Stimulated activated naive B cell treated with anti-CD40 and anti-IgM and Interleukin-4, amounts not matched to agents 10 μg/mL and 1 μg/mL and 100 μg/mL, for 72 hours (primary cell): ENCODE data around the gene TMEFF2.

Source experiments
- ATAC-seq, 2 donors: fragments of 150-1000 bp; cut with Tn5 transposase; replicated peaks; 2 replicates each; pipeline ENCODE4 v1.10.0; 2021; ENCODE audit warnings: moderate library complexity in 1 of 2
- DNase-seq: peaks from one replicate; pipeline ENCODE4 v3.0.0; 2021
- H3K27ac Mint-ChIP-seq: one replicate; pipeline ENCODE4 v1.8.0; 2022; ENCODE audit warnings: mild to moderate bottlenecking, mixed read lengths
- H3K27me3 Mint-ChIP-seq, 2 donors: one replicate each; pipeline ENCODE4 v1.8.0; 2022; ENCODE audit warnings: mixed read lengths in 2 of 2
- H3K36me3 Mint-ChIP-seq, 2 donors: one replicate each; pipeline ENCODE4 v1.8.0; 2022; ENCODE audit warnings: mixed read lengths in 2 of 2, mild to moderate bottlenecking in 1 of 2
- H3K4me1 Mint-ChIP-seq, 2 donors: one replicate each; pipeline ENCODE4 v1.8.0; 2022; ENCODE audit warnings: mixed read lengths in 2 of 2, mild to moderate bottlenecking in 1 of 2
- H3K4me3 Mint-ChIP-seq, 2 donors: one replicate each; pipeline ENCODE4 v1.8.0; 2022; ENCODE audit warnings: mild to moderate bottlenecking in 2 of 2, mixed read lengths in 2 of 2, moderate library complexity in 1 of 2
- H3K9me3 Mint-ChIP-seq, 2 donors: one replicate each; pipeline ENCODE4 v1.8.0; 2022; ENCODE audit warnings: mixed read lengths in 2 of 2, mild to moderate bottlenecking in 1 of 2

Gene TMEFF2

DNA sequence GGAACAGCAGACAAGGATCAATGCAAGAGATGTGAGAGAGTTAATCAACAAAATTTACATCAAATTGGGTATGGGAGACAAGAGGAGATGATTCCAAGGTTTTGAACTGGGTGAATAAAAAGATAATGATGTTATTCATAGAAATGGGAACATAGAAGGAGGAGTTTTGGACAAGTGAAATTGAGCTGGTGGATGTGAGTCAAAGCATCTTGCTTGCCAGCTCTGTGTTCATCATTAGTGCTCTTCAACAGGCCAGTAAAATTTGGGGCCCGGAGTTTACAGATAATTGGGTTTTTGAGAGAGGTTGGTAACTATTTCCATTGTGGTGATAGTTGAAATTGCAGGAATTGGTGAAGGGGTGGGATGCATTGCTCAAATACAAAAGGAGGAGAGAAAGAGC is 277.9 kb downstream of the TMEFF2 start:
- Mint-ChIP-seq H3K4me3 (no peak overlapping the region), H3K36me3 (no peaks in the 10 kb centered on the region)
- DNase-seq, result no peak

GRCh38 chr2:191915750-191916149 is 279.0 kb downstream of the TMEFF2 start:
- Mint-ChIP-seq H3K9me3 (no peaks in the 10 kb centered on the region), H3K27me3 (peaks cover 0 to 6% of the 10 kb centered on the region in 2 donors), H3K36me3 (no peaks in the 10 kb centered on the region), H3K27ac (no peak overlapping the region), H3K4me1 (no peaks in the 10 kb centered on the region), H3K4me3 (no peak overlapping the region)
- no peak for ATAC-seq
- DNase-seq, result no peak

More for the DNA sequence above, 277.9 kb downstream of the TMEFF2 start:
- Mint-ChIP-seq H3K27me3 (peaks cover 0 to 6% of the 10 kb centered on the region in 2 donors), H3K4me1 (no peaks in the 10 kb centered on the region), H3K27ac (no peak overlapping the region), H3K9me3 (no peaks in the 10 kb centered on the region)
- ATAC-seq, result no peak

- Mint-ChIP-seq H3K9me3 (no peaks in the 10 kb centered on the region), H3K4me3 (no peak overlapping the region), H3K27ac (no peak overlapping the region), H3K36me3 (no peaks in the 10 kb centered on the region), H3K27me3 (peaks cover 0 to 6% of the 10 kb centered on the region in 2 donors), H3K4me1 (peaks cover 0 to 3% of the 10 kb centered on the region in 2 donors)
- DNase-seq (no peak), ATAC-seq (peak in 1 of 2 donors; percentile 44)
Observed at GRCh38 chr2:191913796-191914195, 280.9 kb downstream of the TMEFF2 start.

- no peak for DNase-seq
- H3K27me3 Mint-ChIP-seq, result peaks cover 0 to 6% of the 10 kb centered on the region in 2 donors
- no peak overlapping the region for H3K4me3 Mint-ChIP-seq
- no peaks in the 10 kb centered on the region for H3K36me3 Mint-ChIP-seq
- peaks cover 0 to 3% of the 10 kb centered on the region in 2 donors for H3K4me1 Mint-ChIP-seq
- ATAC-seq, result no peak
- no peak overlapping the region for H3K27ac Mint-ChIP-seq
- no peaks in the 10 kb centered on the region for H3K9me3 Mint-ChIP-seq
Observed at GRCh38 chr2:191912764-191913163, 282.0 kb downstream of the TMEFF2 start.

DNA sequence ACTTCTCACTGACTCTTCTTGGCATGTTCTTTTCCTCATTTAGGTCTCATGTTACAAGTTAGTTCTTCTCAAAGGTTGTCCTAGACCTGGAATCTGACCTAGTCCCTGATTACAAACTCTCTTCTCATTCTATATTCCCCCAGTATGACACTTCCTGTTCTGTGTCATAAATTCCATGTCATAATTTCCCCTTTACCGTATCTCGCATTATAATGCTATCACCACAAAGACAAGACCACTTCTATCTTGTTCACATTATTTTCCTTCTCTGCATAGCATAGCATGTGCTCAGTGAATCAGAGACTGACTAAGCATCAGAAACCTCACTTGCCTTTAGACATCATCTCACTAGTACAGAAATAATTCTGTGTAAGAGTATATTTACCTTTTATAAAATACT is 284.2 kb downstream of the TMEFF2 start:
- Mint-ChIP-seq H3K9me3 (no peaks in the 10 kb centered on the region), H3K4me1 (peaks cover 0 to 3% of the 10 kb centered on the region in 2 donors), H3K36me3 (no peaks in the 10 kb centered on the region), H3K27me3 (no peaks in the 10 kb centered on the region), H3K4me3 (no peak overlapping the region), H3K27ac (no peak overlapping the region)
- ATAC-seq, result peak; percentile 50 to 81
- no peak for DNase-seq

GRCh38 chr2:191908874-191909273 is 285.9 kb downstream of the TMEFF2 start:
- Mint-ChIP-seq H3K27ac (no peak overlapping the region), H3K4me3 (no peak overlapping the region), H3K36me3 (no peaks in the 10 kb centered on the region), H3K4me1 (peaks cover 0 to 3% of the 10 kb centered on the region in 2 donors), H3K27me3 (no peaks in the 10 kb centered on the region), H3K9me3 (no peaks in the 10 kb centered on the region)
- ATAC-seq (no peak), DNase-seq (no peak)

GRCh38 chr2:191907545-191907944 is 287.2 kb downstream of the TMEFF2 start:
- ATAC-seq (no peak), DNase-seq (no peak)
- Mint-ChIP-seq H3K27me3 (no peaks in the 10 kb centered on the region), H3K36me3 (no peaks in the 10 kb centered on the region), H3K27ac (no peak overlapping the region), H3K9me3 (no peaks in the 10 kb centered on the region), H3K4me1 (peaks cover 0 to 3% of the 10 kb centered on the region in 2 donors), H3K4me3 (no peak overlapping the region)

GRCh38 chr2:191907091-191907490 is 287.6 kb downstream of the TMEFF2 start:
- ATAC-seq (peak in 1 of 2 donors; percentile 36), DNase-seq (no peak)
- Mint-ChIP-seq H3K36me3 (no peaks in the 10 kb centered on the region), H3K27me3 (no peaks in the 10 kb centered on the region), H3K9me3 (no peaks in the 10 kb centered on the region), H3K27ac (no peak overlapping the region), H3K4me1 (peaks cover 0 to 3% of the 10 kb centered on the region in 2 donors), H3K4me3 (no peak overlapping the region)

GRCh38 chr2:191905336-191905735 is 289.4 kb downstream of the TMEFF2 start:
- H3K27ac Mint-ChIP-seq, result no peak overlapping the region
- H3K4me1 Mint-ChIP-seq, result peaks cover 0 to under 1% of the 10 kb centered on the region in 2 donors
- ATAC-seq (no peak), DNase-seq (no peak)
- H3K9me3 Mint-ChIP-seq, result peaks cover 2 to 4% of the 10 kb centered on the region in 2 donors
- H3K27me3 Mint-ChIP-seq, result no peaks in the 10 kb centered on the region
- H3K36me3 Mint-ChIP-seq, result no peaks in the 10 kb centered on the region
- H3K4me3 Mint-ChIP-seq, result no peak overlapping the region

GRCh38 chr2:191901031-191901430 is 293.7 kb downstream of the TMEFF2 start:
- Mint-ChIP-seq H3K27me3 (no peaks in the 10 kb centered on the region), H3K4me1 (no peaks in the 10 kb centered on the region), H3K27ac (no peak overlapping the region), H3K36me3 (no peaks in the 10 kb centered on the region), H3K9me3 (peaks cover 4 to 6% of the 10 kb centered on the region in 2 donors), H3K4me3 (no peak overlapping the region)
- DNase-seq (no peak), ATAC-seq (no peak)

- Mint-ChIP-seq H3K4me1 (no peaks in the 10 kb centered on the region), H3K27ac (no peak overlapping the region), H3K36me3 (no peaks in the 10 kb centered on the region), H3K27me3 (no peaks in the 10 kb centered on the region), H3K4me3 (no peak overlapping the region), H3K9me3 (peaks cover 4 to 6% of the 10 kb centered on the region in 2 donors)
- DNase-seq (no peak), ATAC-seq (no peak)
Observed at GRCh38 chr2:191899410-191899809, 295.3 kb downstream of the TMEFF2 start.
